Measurements from ENCODE around the gene APOBEC3G. TPM values are rescaled to one million over a fixed set of nuclear protein-coding genes. Genes with fewer than 3 reads are reported as not detected.
"Not testable (repeated sequence)": the region's sequence is repeated elsewhere in the genome, so short reads cannot be mapped to it uniquely, and the experiment has no call there.

APOBEC3G gene
- total and polyA plus RNA-seq, 10 of the 15 experiments (the other 5 are each of a cell fraction or from before 2014, with no cell fraction given), result 103 to 232 (median 152) TPM

DNA sequence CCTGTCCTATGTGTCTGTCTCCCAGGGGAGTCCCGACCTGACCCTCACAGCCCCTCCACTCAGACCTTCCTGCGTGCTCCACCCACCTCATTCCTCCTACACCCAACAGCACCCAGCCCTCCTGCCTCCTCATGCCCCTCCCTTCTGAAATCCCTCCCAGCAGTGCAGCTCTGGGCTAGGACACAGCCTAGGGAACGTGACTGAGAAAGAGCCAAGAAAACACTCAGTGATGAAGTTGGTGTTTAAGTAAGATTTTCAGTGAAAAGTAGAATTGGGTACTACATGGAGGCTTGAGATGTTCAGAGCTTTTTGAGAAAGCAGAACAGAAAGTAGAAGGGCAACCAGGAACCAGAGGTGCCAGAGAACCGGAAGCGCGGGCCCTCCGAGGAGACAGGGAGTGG, 4.5 kb upstream of the APOBEC3G start:
- peak overlapping the region; percentile 66 for H3K4me2 ChIP-seq (ENCODE audit: control insufficient read depth, insufficient read depth)
- FAIRE-seq, result not testable (repeated sequence)

DNA sequence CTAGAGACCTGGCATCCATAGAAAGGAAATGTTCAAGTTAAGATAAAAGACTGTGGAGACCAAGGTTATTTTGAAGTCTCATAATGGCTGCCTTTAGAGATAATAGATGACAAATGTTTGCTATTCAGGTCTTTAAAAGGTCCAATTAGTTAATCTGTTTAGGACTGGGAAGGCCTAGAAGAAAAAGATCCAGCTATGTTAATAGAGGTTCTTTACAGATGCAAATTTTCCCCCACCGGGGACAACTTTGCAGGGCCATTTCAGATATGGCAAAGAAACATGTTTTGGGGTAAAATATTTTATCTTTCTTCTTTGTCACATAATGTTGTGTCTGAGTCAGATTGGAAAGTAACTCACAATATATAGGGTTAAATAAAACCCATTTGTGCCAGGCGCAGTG, 3.1 kb upstream of the APOBEC3G start:
- Histone ChIP-seq H4K20me1 (ENCODE audit: control insufficient read depth, insufficient read depth) (no peaks in the 10 kb centered on the region), H3K9me3 (replicated peaks; ENCODE audit: control insufficient read depth, insufficient read depth, low read length) (no peaks in the 10 kb centered on the region), H3K27ac (ENCODE audit: control insufficient read depth, insufficient read depth) (peak overlapping the region; percentile 76), H3K36me3 (ENCODE audit: control insufficient read depth in 2 of 2, insufficient read depth in 2 of 2, low read length in 1 of 2) (peaks cover 0 to 2% of the 10 kb centered on the region in 2 experiments; a peak in 2 of 4 replicates), H2AFZ (ENCODE audit: control insufficient read depth, low read depth, low read length) (no peak overlapping the region), H3K9ac (ENCODE audit: control insufficient read depth, insufficient read depth, low read length) (no peak overlapping the region), H3K4me2 (ENCODE audit: control insufficient read depth, insufficient read depth) (peak overlapping the region; percentile 66), H3K27me3 (replicated peaks in 1 of 2; ENCODE audit: control insufficient read depth in 2 of 2, insufficient read depth in 2 of 2, low read length in 1 of 2) (no peaks in the 10 kb centered on the region), H3K79me2 (ENCODE audit: control insufficient read depth, insufficient read depth, low read length) (peaks cover 19% of the 10 kb centered on the region), H3K4me3 (no peak overlapping the region), H3K4me1 (ENCODE audit: control insufficient read depth, insufficient read depth, low read length) (peaks cover 40% of the 10 kb centered on the region)
- ChIA-PET SMC1A (ENCODE audit: uncharacterized antibody, unreplicated experiment) (interaction anchor here (1.4 to 3.2 kb wide), 2 partner anchors 25 to 35 kb away, joined by 3 to 16 read pairs; no protein-coding TSS in a partner anchor), RAD21 (ENCODE audit: unreplicated experiment) (interaction anchor here (1.6 to 2.8 kb wide), 2 partner anchors 25 to 41 kb away, joined by 3 to 16 read pairs; no protein-coding TSS in a partner anchor), POLR2A (interaction anchor here (0.8 to 3.9 kb wide), 5 partner anchors 25 to 127 kb away, joined by 3 to 22 read pairs (median 3); partner anchors contain the start of genes APOBEC3C and APOBEC3H), CTCF (no interaction called here)
- no TSS peak for BruUV-seq (replicated peaks)
- 50% methylated on average over 2 of the region's 2 CpGs for WGBS (ENCODE audit: insufficient coverage, insufficient replicate concordance, low lambda C conversion rate, missing lambda C conversion rate)
- in situ Hi-C loops (cut with MboI), result no loop called here
- ATAC-seq (no peak), FAIRE-seq (no peak), DNase-seq (ENCODE audit: low read depth, low spot score) (no peak)
- intact Hi-C loops (cut with micrococcal nuclease; ENCODE audit: unreplicated experiment), result no loop called here
- TF ChIP-seq FOS (IDR thresholded peaks at IDR 0.05; ENCODE audit: borderline replicate concordance, extremely low read depth, insufficient read length) (no peak), NFXL1 (IDR thresholded peaks at IDR 0.05; ENCODE audit: borderline replicate concordance) (no peak), EZH2 (IDR thresholded peaks at IDR 0.05; ENCODE audit: borderline replicate concordance, control insufficient read depth, low read depth, low read length) (no peak), EED (IDR thresholded peaks at IDR 0.05; ENCODE audit: low read depth) (no peak), POLR2A (IDR thresholded peaks at IDR 0.05; ENCODE audit: low read depth, low read length) (no peak), STAT3 (IDR thresholded peaks at IDR 0.05; ENCODE audit: low read depth, low read length) (no peak), LARP7 (IDR thresholded peaks at IDR 0.05) (no peak), IKZF2 (IDR thresholded peaks at IDR 0.05) (no peak), CHD2 (IDR thresholded peaks at IDR 0.05; ENCODE audit: borderline replicate concordance, low read depth, low read length) (no peak), POLR2AphosphoS2 (IDR thresholded peaks at IDR 0.05; ENCODE audit: low read depth, low read length) (no peak), MYC (IDR thresholded peaks at IDR 0.05; ENCODE audit: insufficient read depth, insufficient read length, insufficient replicate concordance, low read length, severe bottlenecking) (no peak)
- TF ChIP-seq, protein P1, sequence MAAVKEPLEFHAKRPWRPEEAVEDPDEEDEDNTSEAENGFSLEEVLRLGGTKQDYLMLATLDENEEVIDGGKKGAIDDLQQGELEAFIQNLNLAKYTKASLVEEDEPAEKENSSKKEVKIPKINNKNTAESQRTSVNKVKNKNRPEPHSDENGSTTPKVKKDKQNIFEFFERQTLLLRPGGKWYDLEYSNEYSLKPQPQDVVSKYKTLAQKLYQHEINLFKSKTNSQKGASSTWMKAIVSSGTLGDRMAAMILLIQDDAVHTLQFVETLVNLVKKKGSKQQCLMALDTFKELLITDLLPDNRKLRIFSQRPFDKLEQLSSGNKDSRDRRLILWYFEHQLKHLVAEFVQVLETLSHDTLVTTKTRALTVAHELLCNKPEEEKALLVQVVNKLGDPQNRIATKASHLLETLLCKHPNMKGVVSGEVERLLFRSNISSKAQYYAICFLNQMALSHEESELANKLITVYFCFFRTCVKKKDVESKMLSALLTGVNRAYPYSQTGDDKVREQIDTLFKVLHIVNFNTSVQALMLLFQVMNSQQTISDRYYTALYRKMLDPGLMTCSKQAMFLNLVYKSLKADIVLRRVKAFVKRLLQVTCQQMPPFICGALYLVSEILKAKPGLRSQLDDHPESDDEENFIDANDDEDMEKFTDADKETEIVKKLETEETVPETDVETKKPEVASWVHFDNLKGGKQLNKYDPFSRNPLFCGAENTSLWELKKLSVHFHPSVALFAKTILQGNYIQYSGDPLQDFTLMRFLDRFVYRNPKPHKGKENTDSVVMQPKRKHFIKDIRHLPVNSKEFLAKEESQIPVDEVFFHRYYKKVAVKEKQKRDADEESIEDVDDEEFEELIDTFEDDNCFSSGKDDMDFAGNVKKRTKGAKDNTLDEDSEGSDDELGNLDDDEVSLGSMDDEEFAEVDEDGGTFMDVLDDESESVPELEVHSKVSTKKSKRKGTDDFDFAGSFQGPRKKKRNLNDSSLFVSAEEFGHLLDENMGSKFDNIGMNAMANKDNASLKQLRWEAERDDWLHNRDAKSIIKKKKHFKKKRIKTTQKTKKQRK (IDR thresholded peaks at IDR 0.05; ENCODE audit: low read depth, low read length), result no peak

More for the DNA sequence above, 4.5 kb upstream of the APOBEC3G start:
- RAD21 ChIA-PET (ENCODE audit: unreplicated experiment), result interaction anchor here (1.6 to 2.8 kb wide), 2 partner anchors 26 to 43 kb away, joined by 3 to 16 read pairs; no protein-coding TSS in a partner anchor
- CTCF ChIA-PET, result interaction anchor here (0.8 to 1.4 kb wide), 3 partner anchors 21 to 26 kb away, joined by 3 read pairs; no protein-coding TSS in a partner anchor
- Histone ChIP-seq H3K9ac (ENCODE audit: control insufficient read depth, insufficient read depth, low read length) (peak overlapping the region; percentile 24), H3K4me1 (ENCODE audit: control insufficient read depth, insufficient read depth, low read length) (peaks cover 52% of the 10 kb centered on the region), H2AFZ (ENCODE audit: control insufficient read depth, low read depth, low read length) (peak overlapping the region; percentile 47), H3K79me2 (ENCODE audit: control insufficient read depth, insufficient read depth, low read length) (peaks cover 14% of the 10 kb centered on the region), H3K4me3 (peak overlapping the region; percentile 62), H3K27ac (ENCODE audit: control insufficient read depth, insufficient read depth) (peak overlapping the region; percentile 76)
- ATAC-seq, result peak; percentile 55
- POLR2A ChIA-PET, result interaction anchor here (1.6 kb wide), 1 partner anchor 43 kb away, joined by 4 read pairs; no protein-coding TSS in a partner anchor
- H3K27me3 ChIP-seq (replicated peaks in 1 of 2; ENCODE audit: control insufficient read depth in 2 of 2, insufficient read depth in 2 of 2, low read length in 1 of 2); intact Hi-C loops (cut with micrococcal nuclease; ENCODE audit: unreplicated experiment); in situ Hi-C loops (cut with MboI); BruUV-seq (replicated peaks); H4K20me1 ChIP-seq (ENCODE audit: control insufficient read depth, insufficient read depth); H3K36me3 ChIP-seq (ENCODE audit: control insufficient read depth in 2 of 2, insufficient read depth in 2 of 2, low read length in 1 of 2); H3K9me3 ChIP-seq (replicated peaks; ENCODE audit: control insufficient read depth, insufficient read depth, low read length): not testable (repeated sequence)
- SMC1A ChIA-PET (ENCODE audit: uncharacterized antibody, unreplicated experiment), result interaction anchor here (1.1 to 3.2 kb wide), 2 partner anchors 23 to 26 kb away, joined by 3 to 16 read pairs; no protein-coding TSS in a partner anchor
- peak; percentile 65 for TF ChIP-seq EED (IDR thresholded peaks at IDR 0.05; ENCODE audit: low read depth)
- TF ChIP-seq SPI1 (IDR thresholded peaks at IDR 0.05; ENCODE audit: borderline replicate concordance, insufficient read depth, low read depth, low read length), result peak; percentile 82
- peak; percentile 58 to 66; a peak in 3 of 4 replicates for TF ChIP-seq BHLHE40 (IDR thresholded peaks at IDR 0.05; ENCODE audit: borderline replicate concordance in 1 of 2, low read depth in 2 of 2, low read length in 1 of 2)
- TF ChIP-seq IRF4 (IDR thresholded peaks at IDR 0.05; ENCODE audit: low read depth, low read length), result 0 out of 2 replicates have a peak, but pooled peaks have one; percentile 6
- TF ChIP-seq MEF2B (IDR thresholded peaks at IDR 0.05; ENCODE audit: partially characterized antibody, poor library complexity, severe bottlenecking), result peak; percentile 68
- WGBS (ENCODE audit: insufficient coverage, insufficient replicate concordance, low lambda C conversion rate, missing lambda C conversion rate), result 4% methylated on average over 6 of the region's 7 CpGs
- DNase-seq (ENCODE audit: low read depth, low spot score), result peak; percentile 51
